OCI-LY3 (cell line): ENCODE results near the gene GFRA4.

ENCODE experiments used
- H2AFZ ChIP-seq: fragments of 200-600, 300-600 bp; shearing (Covaris generic); 2 replicates; pipeline ENCODE4 v1.6.0; 2014; ENCODE audit warnings: antibody characterized with exemption, low read depth, low read length
- H3K27ac ChIP-seq: fragments of 200-600, 300-600 bp; sonication (generic); 2 replicates; pipeline ENCODE4 v1.5.1; 2014; ENCODE audit warnings: mild to moderate bottlenecking, low read length, moderate library complexity, mixed read lengths
- H3K27me3 ChIP-seq: fragments of 200-600, 300-600 bp; sonication (generic); 2 replicates; pipeline ENCODE4 v1.6.1; 2014; ENCODE audit warnings: low read depth, low read length, mixed read lengths
- H3K36me3 ChIP-seq: fragments of 200-600, 300-600 bp; sonication (generic); replicated peaks from 2 replicates; pipeline ENCODE3; 2014; ENCODE audit warnings: low read depth, low read length, mixed read lengths
- H3K4me1 ChIP-seq: fragments of 300-600, 200-600 bp; sonication (generic); 2 replicates; pipeline ENCODE4 v1.6.1; 2014; ENCODE audit warnings: low read length, mixed read lengths
- H3K4me2 ChIP-seq: fragments of 200-600, 300-600 bp; sonication (generic); 2 replicates; pipeline ENCODE4 v1.6.1; 2014; ENCODE audit warnings: low read length, mixed read lengths
- H3K4me3 ChIP-seq: fragments of 300-600, 200-600 bp; sonication (generic); 2 replicates; pipeline ENCODE4 v1.5.1; 2014; ENCODE audit warnings: antibody characterized with exemption, mild to moderate bottlenecking, low read length, moderate library complexity
- H3K79me2 ChIP-seq: fragments of 300-600, 200-600 bp; shearing (Covaris generic); 2 replicates; pipeline ENCODE4 v1.6.1; 2014; ENCODE audit warnings: mild to moderate bottlenecking, low read length, mixed read lengths
- H3K9ac ChIP-seq: fragments of 300-600, 200-600 bp; shearing (Covaris generic); 2 replicates; pipeline ENCODE4 v1.6.0; 2014; ENCODE audit warnings: mild to moderate bottlenecking, low read length, moderate library complexity
- H3K9me3 ChIP-seq: fragments of 200-600, 300-600 bp; shearing (Covaris generic); 2 replicates; pipeline ENCODE4 v1.6.1; 2014; ENCODE audit warnings: low read length, mixed read lengths; ENCODE audit not compliant: insufficient read depth
- H4K20me1 ChIP-seq: fragments of 200-600, 300-600 bp; sonication (generic); 2 replicates; pipeline ENCODE4 v1.6.1; 2016; ENCODE audit warnings: low read length, mixed read lengths; ENCODE audit not compliant: insufficient read depth
- EZH2phosphoT487 ChIP-seq: fragments of 200-600 bp; shearing (Covaris generic); IDR thresholded peaks from 2 replicates; pipeline ENCODE4 v1.6.1; 2018; ENCODE audit warnings: antibody characterized with exemption, mixed run types, low read depth
- TF ChIP-seq, protein P1 (sequence below): fragments of 200-600, 300-600 bp; sonication (generic); IDR thresholded peaks from 2 replicates; pipeline ENCODE4 v1.5.1; 2014; ENCODE audit warnings: antibody characterized with exemption, low read length, low read depth

Gene GFRA4

DNA sequence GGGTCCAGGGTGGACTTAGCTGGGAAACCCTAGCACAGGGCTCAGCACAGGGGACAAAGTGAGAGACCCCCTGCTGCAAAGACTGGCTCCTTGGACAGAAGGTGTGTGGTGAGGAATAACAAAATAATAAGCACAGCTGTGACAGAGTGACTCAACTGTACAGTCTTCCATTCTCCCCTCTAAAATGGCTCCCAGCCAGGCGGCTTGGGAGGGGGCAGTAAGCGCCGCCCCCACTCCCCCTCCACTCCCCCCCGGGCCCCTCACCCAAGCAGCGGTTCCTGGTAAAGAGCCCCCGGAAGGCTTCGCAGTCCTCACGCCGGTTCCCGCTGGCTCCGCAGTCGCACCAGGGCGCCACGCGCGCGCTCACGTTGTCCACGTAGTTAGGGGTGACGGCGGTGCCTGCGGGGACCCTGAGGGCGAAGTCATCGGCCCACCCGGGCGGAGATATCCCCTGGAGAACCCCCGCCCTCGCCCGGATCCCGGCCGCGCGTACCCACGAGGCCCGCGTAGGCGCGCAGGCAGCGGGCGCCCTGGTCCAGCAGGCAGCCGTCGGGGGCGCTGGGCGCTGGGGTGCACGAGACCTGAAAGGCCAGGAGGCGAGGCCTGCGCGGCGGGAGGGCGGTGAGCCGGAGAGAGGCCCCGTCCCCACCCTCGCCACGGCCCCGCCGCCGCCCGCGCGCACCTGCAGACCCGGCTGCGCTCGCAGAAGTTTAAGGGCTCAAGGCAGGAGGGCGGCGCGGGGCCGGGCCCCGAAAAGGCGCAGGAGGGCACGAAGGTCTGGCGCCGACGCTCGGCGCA lies 2.7 kb downstream of the GFRA4 start:
- Histone ChIP-seq H3K4me1 (peaks cover 23% of the 10 kb centered on the region), H3K4me3 (no peak overlapping the region), H3K36me3 (no peaks in the 10 kb centered on the region), H3K27ac (no peak overlapping the region), H4K20me1 (no peaks in the 10 kb centered on the region), H3K9me3 (no peaks in the 10 kb centered on the region), H3K9ac (no peak overlapping the region), H2AFZ (no peak overlapping the region), H3K79me2 (no peaks in the 10 kb centered on the region), H3K27me3 (no peaks in the 10 kb centered on the region), H3K4me2 (peak overlapping the region; percentile 83; the same call in 1 of the 2 replicates)
- TF ChIP-seq, protein P1, sequence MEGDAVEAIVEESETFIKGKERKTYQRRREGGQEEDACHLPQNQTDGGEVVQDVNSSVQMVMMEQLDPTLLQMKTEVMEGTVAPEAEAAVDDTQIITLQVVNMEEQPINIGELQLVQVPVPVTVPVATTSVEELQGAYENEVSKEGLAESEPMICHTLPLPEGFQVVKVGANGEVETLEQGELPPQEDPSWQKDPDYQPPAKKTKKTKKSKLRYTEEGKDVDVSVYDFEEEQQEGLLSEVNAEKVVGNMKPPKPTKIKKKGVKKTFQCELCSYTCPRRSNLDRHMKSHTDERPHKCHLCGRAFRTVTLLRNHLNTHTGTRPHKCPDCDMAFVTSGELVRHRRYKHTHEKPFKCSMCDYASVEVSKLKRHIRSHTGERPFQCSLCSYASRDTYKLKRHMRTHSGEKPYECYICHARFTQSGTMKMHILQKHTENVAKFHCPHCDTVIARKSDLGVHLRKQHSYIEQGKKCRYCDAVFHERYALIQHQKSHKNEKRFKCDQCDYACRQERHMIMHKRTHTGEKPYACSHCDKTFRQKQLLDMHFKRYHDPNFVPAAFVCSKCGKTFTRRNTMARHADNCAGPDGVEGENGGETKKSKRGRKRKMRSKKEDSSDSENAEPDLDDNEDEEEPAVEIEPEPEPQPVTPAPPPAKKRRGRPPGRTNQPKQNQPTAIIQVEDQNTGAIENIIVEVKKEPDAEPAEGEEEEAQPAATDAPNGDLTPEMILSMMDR: no peak
- TF ChIP-seq EZH2phosphoT487: no peak

DNA sequence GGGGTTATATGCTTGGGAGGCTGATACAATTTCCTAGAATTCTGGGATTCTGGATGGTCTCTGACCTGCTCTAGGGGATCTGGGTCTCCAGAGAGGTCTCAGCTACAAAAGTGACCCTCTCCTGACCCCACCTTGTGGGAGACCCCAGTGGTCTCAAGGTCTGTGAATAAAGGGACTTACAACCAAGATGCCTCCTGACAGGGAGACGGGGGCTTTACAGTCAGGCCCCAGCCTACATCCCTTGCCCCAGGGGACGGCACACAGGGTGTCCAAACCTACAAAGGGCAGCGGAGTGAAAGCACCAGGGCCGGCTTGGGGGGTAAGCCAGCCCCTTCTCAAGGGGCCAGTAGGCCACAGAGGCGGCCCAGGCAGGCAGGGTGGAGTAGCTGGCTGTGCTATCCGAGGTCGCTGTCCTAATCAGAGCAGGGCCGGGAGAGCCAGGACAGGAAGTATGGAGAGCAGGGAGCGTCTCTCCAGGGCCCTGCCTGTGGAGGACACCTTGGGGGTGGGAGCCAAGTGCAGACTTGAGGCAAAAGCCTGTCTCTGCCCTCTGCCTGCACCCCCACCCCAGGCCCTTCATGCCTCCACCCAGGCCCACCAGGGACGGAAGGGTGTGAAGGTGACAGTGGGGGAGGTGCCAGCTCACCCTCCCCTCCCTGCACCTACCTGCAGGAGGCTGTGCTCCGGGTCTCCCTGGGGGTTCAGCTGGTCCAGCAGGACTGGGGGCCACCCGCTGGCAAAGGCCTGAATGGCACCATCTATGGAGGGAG lies 3.5 kb downstream of the GFRA4 start:
- Histone ChIP-seq H3K4me2 (peak overlapping the region; percentile 83), H3K27me3 (no peaks in the 10 kb centered on the region)
- TF ChIP-seq EZH2phosphoT487: no peak
- TF ChIP-seq, protein P1: no peak

DNA sequence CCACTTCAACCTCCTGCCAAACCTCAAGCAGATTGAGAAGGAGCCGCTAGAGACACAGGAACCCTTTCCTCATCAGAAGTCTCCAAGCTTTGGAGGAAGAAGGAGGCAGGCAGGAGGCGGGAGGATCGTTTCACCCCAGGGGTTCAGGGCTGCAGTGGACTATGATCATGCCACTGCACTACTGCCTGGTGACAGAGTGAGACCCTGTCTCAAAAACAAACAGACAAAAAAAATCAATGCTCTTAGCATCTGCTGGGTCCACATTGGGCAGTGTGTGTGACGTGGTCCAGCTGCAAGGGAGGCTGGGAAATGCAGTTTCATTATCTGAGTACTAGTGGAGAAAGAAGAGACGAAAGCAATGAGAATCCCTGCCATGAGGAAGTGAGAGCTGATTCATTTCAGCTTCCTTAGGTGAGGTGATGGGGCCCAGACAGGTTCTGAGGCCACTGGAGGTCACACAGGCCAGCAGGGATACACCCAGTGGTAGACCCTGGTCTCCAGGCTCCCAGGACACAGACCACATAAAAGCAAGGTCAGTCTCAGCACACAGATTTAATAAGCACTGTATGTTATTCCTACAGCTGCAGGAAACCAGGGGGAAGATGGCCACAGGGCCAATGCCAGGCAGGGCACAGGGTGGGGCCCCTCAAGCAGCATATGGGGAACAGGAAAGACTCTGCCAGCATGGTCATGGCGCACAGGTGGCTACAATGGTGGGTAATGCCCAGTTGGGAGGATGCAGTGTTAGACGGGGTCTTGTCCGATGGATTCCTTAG lies 4.3 kb downstream of the GFRA4 start:
- no peaks in the 10 kb centered on the region for H3K27me3 ChIP-seq
- H3K4me3 ChIP-seq: peak overlapping the region; percentile 63
- peak overlapping the region; percentile 94 for H2AFZ ChIP-seq
- TF ChIP-seq, protein P1: no peak
- H3K4me1 ChIP-seq: peaks cover 23% of the 10 kb centered on the region
- H3K9me3 ChIP-seq: no peaks in the 10 kb centered on the region
- H4K20me1 ChIP-seq: no peaks in the 10 kb centered on the region
- peak overlapping the region; percentile 57 for H3K9ac ChIP-seq
- H3K36me3 ChIP-seq: no peaks in the 10 kb centered on the region
- peak overlapping the region; percentile 71 for H3K27ac ChIP-seq
- H3K79me2 ChIP-seq: no peaks in the 10 kb centered on the region
- peak overlapping the region; percentile 83 for H3K4me2 ChIP-seq

More for the DNA sequence above, 3.5 kb downstream of the GFRA4 start:
- Histone ChIP-seq H3K4me1 (peaks cover 23% of the 10 kb centered on the region), H3K27ac (peak overlapping the region; percentile 71), H3K79me2 (no peaks in the 10 kb centered on the region), H2AFZ (peak overlapping the region; percentile 94; the same call in 1 of the 2 replicates), H3K36me3 (no peaks in the 10 kb centered on the region), H3K4me3 (peak overlapping the region; percentile 63), H4K20me1 (no peaks in the 10 kb centered on the region), H3K9me3 (no peaks in the 10 kb centered on the region), H3K9ac (peak overlapping the region; percentile 57)
